Measurements from ENCODE around the gene CSNK1G3.

CSNK1G3 gene

GRCh38 chr5:123601610-123602009 lies 89.6 kb downstream of the CSNK1G3 start:
- H3K4me3 ChIP-seq (replicated peaks; ENCODE audit: low read depth, low read length), result no peak overlapping the region
- DNase-seq (ENCODE audit: low read depth), result no peak
- TF ChIP-seq CTCF (IDR thresholded peaks at IDR 0.05; ENCODE audit: low read length, missing control alignments), result no peak

- TF ChIP-seq CTCF (IDR thresholded peaks at IDR 0.05; ENCODE audit: low read length, missing control alignments), result no peak
- H3K4me3 ChIP-seq (replicated peaks; ENCODE audit: low read depth, low read length), result no peak overlapping the region
- no peak for DNase-seq (ENCODE audit: low read depth)
Observed at GRCh38 chr5:123605822-123606221, 93.8 kb downstream of the CSNK1G3 start.

GRCh38 chr5:123610209-123610608 lies 98.2 kb downstream of the CSNK1G3 start:
- TF ChIP-seq CTCF (IDR thresholded peaks at IDR 0.05; ENCODE audit: low read length, missing control alignments), result no peak
- H3K4me3 ChIP-seq (replicated peaks; ENCODE audit: low read depth, low read length), result no peak overlapping the region
- no peak for DNase-seq (ENCODE audit: low read depth)

- DNase-seq (ENCODE audit: low read depth), result peak; percentile 88
- TF ChIP-seq CTCF (IDR thresholded peaks at IDR 0.05; ENCODE audit: low read length, missing control alignments), result peak; percentile 99
- no peak overlapping the region for H3K4me3 ChIP-seq (replicated peaks; ENCODE audit: low read depth, low read length)
Observed at GRCh38 chr5:123610665-123611405, 98.9 kb downstream of the CSNK1G3 start.

GRCh38 chr5:123611406-123611709 lies 99.4 kb downstream of the CSNK1G3 start:
- DNase-seq (ENCODE audit: low read depth), result no peak
- no peak overlapping the region for H3K4me3 ChIP-seq (replicated peaks; ENCODE audit: low read depth, low read length)

GRCh38 chr5:123617561-123617960 lies 105.6 kb downstream of the CSNK1G3 start:
- no peak for TF ChIP-seq CTCF (IDR thresholded peaks at IDR 0.05; ENCODE audit: low read length, missing control alignments)
- no peak for DNase-seq (ENCODE audit: low read depth)
- no peak overlapping the region for H3K4me3 ChIP-seq (replicated peaks; ENCODE audit: low read depth, low read length)

More at GRCh38 chr5:123611406-123611709, 99.4 kb downstream of the CSNK1G3 start:
- TF ChIP-seq CTCF (IDR thresholded peaks at IDR 0.05; ENCODE audit: low read length, missing control alignments), result no peak

- no peak overlapping the region for H3K4me3 ChIP-seq (replicated peaks; ENCODE audit: low read depth, low read length)
- no peak for TF ChIP-seq CTCF (IDR thresholded peaks at IDR 0.05; ENCODE audit: low read length, missing control alignments)
- no peak for DNase-seq (ENCODE audit: low read depth)
Observed at GRCh38 chr5:123626051-123626450, 114.1 kb downstream of the CSNK1G3 start.

Data from fibroblast of pulmonary artery (primary cell).